NCI-H1694 (cell line): ENCODE data around the gene GSTM2.

Experiments
- DNase-seq: peaks from one replicate; lab custom pipeline; 2025; lab: John Stamatoyannopoulos, UW

The GSTM2 gene

DNA sequence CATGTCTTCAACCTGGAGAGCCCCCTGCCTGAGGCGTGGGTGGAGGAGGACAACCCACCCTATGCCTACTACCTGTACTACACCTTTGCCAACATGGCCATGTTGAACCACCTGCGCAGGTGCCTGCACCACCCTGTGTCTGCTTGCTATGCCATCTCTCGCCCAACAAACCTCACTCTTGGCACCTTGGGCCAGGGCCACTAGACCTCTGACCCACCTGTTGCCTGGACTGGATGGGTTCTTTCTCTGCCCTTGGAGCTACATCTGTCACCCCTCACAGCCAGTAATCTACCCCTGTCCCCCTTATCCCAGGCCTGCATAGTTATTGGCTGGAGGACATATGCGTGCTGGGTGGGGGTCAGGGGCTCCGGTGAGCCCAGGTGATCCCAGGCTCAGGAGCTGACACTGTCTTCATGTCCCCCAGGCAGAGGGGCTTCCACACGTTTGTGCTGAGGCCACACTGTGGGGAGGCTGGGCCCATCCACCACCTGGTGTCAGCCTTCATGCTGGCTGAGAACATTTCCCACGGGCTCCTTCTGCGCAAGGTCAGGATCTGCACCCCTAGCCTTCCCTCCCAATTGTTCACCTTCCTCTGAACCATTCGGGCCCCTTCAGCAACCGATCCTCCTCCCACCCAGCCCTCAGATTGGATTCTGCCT lies 38.4 kb upstream of the GSTM2 start:
- no peak for DNase-seq

GRCh38 chr1:109630081-109630897 lies 37.6 kb upstream of the GSTM2 start:
- no peak for DNase-seq

DNA sequence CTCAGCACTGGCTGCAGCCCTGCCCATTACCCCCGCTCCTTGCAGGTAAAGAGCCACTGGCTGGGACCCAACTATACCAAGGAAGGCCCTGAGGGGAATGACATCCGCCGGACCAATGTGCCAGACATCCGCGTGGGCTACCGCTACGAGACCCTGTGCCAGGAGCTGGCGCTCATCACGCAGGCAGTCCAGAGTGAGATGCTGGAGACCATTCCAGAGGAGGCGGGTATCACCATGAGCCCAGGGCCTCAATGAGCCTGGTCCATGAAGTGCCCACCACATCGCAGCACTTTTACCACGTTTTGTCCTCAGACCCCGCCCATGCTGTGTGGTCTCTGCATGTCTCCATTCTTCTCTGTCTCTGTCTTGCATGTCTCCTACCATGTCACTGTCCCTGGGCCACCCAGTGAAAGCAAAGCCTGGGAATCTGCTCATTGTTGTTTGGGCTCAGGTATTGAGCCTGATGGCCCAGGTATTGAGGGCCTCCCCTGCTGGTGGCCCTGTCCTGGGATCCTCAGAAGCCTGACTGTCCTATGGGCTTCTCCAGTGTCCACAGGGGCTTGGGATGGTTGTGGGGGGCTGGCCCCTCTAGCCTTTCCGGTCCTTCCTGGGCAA lies 36.9 kb upstream of the GSTM2 start:
- DNase-seq: no peak

- peak; percentile 55 for DNase-seq
These were observed 36.0 kb upstream of the GSTM2 start for GRCh38 chr1:109631513-109632505.

- peak; percentile 89 for DNase-seq
These were observed 35.0 kb upstream of the GSTM2 start for GRCh38 chr1:109632671-109633346.

DNA sequence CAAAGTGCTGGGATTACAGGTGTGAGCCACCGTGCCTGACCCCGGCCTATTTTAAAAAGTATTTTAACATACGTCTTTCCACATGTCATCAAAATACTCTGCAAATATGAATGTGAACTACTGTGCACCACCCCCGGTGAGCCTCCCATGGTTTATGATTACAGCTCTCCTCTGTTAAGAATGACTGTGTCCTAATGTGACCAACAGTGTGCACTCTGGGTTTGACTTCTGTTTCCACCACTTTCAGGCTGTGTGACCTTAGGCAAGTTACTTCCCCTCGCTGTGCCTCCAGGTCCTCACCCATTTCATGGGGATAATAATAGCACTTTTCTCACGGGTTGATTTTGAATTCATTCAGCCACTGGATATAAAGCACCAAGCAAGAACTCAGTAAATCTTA lies 33.6 kb upstream of the GSTM2 start:
- no peak for DNase-seq

DNA sequence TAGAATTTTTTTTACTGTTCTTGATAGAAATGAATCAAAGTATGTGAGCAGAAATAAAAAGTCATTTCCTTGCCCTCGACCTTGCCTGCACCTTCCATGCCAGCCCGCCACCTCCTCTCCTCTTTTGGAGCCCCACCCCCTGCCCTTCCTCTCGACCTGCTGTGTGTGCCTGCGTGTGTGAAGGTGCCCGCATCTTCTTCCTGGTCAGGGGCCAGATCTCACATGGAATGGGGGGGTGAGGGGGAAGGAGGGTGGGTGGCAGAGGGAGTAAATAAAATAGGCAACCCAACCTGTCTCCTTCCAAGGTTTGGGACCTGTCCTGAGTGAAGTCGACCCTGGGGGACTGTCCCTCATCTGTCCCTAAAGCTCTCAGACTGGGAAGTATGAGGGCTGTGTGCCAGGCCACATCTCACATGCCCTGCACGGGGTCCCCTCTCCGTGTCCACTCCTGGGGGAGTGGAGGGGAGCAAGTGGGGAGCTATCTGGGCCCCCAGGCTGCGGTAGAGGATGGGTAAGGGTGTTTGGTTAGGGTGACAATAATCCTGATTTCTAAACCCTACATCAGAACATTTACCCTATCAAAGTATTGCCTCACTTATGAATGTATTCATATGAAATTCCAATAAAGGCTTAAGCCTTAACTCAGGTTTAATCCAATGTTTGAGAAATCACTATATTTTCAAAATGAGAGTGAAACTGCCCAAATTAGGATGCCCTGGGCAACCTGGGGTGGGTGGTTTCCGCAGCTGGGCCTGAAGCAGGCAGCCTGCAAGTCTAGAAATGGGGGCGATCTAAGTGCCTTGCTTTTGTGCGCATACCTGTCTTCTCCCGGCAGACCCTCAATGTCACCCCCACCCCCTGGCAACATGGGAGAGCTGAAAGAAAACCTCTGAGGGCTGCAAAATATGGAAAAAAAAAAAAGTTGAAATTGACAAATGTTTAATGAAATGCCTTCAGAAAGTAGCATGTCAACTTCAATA lies 32.8 kb upstream of the GSTM2 start:
- DNase-seq: no peak

DNA sequence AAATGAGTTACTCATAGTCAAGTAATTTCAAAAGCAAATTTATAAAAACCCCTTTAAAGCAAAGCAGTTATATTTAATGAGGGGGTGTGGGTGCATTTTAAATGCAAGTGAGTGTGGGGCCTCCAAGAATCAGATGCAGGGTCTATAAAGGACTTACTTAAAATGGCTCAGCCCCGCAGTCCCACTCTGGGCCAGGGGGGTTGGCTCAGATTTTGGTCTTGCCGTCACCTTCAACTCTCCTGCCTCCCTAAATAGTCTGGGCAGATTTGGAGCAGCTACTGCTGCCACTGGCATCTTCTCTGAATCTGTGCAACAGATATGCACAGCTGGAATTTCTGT lies 32.0 kb upstream of the GSTM2 start:
- DNase-seq: no peak

- no peak for DNase-seq
These were observed 31.5 kb upstream of the GSTM2 start for GRCh38 chr1:109636201-109636952.

DNA sequence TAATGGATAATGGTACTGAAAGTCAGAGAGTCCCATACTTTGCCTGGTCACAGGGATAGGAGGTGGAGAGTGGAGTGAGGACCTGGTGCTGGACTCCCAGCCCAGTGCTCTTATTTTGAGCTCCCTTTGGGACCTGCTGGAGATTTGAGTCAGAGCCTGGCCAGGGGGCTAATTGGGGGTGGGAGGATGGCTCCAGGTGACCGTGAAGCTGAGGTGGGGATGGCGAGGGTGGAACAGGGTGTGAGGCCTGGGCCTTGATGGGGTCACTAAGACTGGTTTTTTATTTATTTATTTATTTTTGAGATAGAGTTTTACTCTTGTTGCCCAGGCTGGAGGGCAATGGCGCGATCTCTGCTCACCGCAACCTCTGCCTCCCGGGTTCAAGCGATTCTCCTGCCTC lies 30.4 kb upstream of the GSTM2 start:
- DNase-seq: no peak

DNA sequence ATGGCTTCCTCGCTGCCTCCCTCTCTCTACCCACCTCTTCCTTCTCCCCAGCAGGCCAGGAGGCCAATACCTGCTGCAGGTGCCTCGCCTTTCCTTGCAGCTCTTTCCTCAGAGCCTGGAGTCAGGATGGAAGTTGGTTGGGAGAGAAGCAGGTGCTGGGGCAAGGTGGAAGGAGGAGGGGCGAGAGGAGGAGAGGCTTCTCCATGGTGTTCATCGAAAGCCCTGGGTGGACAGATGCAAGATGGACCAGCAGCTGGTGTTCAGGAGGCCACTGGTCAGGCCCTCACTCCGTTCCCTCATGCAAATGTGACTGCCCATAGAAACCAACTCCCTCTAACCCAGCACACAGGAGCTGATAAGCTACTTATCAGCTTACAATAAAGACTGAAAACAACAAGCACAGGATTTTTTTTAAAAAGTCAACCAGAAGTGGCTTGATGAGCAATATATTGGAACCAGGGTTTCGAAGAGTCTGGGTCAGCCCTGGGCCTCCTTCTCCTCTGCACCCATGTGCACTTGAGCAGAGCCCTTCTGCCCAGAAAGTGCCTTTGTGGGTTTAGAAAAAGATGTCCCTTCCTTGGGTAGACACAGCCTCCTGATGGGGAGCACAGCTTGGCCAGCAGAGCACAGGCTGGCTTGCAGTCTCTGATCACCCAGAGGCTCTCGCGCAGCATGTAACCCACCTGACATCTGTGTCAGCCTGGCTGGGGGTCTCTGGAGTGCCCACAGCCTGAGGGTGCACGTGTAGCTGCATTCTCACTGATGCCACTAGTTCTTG lies 28.6 kb upstream of the GSTM2 start:
- DNase-seq: no peak

DNA sequence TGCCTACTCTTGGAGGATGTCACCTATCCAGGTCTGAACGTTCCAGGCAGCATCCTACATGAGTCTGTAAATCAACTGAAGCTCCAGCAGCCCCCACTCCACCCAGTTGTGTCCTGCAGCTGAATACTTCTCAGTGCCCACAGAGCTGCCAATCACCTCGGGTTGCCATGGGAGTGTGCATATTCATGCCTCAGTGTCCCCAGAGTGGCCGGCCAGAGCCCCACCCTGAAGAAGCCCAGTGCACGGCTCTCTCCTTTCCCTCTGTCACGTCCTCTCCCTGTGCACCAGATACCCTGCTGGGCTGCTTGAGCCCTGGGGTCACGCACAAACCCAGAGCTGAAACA lies 28.0 kb upstream of the GSTM2 start:
- no peak for DNase-seq

DNA sequence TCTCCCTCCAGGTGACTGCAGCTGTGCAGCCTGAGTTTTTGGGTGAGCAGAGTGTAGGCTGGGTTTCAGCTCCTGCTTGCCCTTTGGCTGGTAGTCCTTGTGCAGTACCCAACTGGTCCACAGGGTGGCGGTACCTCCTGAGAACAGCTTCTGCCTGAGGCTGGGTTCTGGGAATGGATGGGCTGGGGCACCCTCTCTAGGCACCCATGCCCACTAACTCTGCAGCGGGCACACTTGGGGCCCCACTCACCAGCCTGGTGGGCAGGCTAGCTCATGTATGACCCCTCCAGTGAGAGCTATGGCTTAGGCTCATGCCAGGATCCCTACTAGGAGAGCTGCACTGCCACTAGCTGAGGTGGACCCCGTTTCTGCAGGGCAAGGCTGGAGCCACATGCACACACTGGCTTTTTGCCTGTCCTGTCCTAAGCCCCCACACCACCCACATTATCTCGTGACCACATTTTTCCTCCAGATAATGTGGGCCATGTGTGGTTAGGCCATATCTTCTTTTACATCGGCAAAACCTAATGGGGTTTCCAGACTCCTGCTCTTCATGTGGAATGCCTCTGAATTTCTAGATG lies 27.5 kb upstream of the GSTM2 start:
- DNase-seq: peak; percentile 77

DNA sequence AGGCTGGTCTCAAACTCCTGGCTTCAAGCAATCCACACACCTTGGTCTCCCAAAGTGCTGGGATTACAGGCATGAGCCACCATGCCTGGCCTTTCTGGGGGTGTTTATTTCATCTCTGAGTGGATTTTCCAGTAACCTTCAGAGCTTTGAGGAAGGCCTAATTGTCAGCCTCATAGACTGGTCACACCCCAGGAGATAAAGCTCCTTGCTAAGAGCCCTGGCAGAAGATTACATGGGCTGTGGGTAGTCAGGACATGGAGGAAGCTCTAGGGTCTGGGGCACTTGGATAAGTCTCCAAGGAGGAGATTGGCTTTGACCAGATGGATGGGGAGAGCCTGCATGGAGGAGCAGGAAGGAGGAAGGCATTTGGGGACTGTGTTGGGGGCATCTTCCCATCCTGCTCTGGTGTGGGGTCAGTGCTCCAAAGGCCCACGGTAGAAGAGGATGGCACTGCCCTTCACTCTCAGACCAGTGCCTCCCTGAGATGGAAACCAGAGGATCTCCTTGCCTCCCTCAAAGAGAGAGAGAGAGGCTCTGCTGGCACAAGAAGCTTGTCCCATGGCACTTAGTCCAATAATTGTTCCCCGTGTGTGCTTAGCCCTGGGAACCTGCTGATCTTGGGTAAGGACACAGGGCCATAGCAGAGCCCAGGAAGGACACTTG lies 26.6 kb upstream of the GSTM2 start:
- no peak for DNase-seq

- no peak for DNase-seq
These were observed 26.0 kb upstream of the GSTM2 start for GRCh38 chr1:109641861-109642260.

- DNase-seq: no peak
These were observed 25.2 kb upstream of the GSTM2 start for GRCh38 chr1:109642626-109643025.

GRCh38 chr1:109643385-109644230 lies 24.2 kb upstream of the GSTM2 start:
- DNase-seq: peak; percentile 59
